Mammary epithelial cell (primary cell): ENCODE results near the gene ABHD6.

Source experiments
- EZH2 ChIP-seq: IDR thresholded peaks from 2 replicates; pipeline ENCODE4 v1.6.1; 2012; ENCODE audit warnings: low read length, inconsistent platforms, borderline replicate concordance
- TF ChIP-seq, protein P1 (sequence below), 2 donors: IDR thresholded peaks in 1 of 2; conservative IDR thresholded peaks in 1 of 2; 2 replicates each; pipeline ENCODE4 v1.5.1; 2011 to 2012; ENCODE audit warnings: inconsistent platforms in 2 of 2, low read length in 2 of 2, mild to moderate bottlenecking in 2 of 2, control low read depth in 1 of 2, low read depth in 1 of 2; ENCODE audit not compliant: insufficient read depth in 1 of 2; ENCODE audit errors: extremely low read depth in 1 of 2

DNA sequence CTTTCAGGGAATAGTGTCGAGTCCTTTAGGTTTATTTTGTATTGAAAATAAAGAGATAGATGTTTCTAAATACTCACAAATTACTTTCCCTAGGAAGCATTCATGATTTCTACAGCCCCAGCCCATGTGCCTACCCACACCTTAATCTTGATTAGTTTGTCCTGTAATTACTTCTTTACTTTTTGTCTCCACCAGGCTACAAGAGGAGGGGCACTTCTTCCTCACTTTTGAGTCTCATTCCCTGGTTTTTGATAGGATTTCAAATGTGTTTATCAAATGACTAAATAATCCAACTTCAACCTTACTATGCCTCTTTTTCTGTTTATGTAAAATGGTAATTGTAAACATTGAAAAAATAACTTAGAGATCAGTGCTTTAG lies 96.9 kb downstream of the ABHD6 start:
- TF ChIP-seq, protein P1, sequence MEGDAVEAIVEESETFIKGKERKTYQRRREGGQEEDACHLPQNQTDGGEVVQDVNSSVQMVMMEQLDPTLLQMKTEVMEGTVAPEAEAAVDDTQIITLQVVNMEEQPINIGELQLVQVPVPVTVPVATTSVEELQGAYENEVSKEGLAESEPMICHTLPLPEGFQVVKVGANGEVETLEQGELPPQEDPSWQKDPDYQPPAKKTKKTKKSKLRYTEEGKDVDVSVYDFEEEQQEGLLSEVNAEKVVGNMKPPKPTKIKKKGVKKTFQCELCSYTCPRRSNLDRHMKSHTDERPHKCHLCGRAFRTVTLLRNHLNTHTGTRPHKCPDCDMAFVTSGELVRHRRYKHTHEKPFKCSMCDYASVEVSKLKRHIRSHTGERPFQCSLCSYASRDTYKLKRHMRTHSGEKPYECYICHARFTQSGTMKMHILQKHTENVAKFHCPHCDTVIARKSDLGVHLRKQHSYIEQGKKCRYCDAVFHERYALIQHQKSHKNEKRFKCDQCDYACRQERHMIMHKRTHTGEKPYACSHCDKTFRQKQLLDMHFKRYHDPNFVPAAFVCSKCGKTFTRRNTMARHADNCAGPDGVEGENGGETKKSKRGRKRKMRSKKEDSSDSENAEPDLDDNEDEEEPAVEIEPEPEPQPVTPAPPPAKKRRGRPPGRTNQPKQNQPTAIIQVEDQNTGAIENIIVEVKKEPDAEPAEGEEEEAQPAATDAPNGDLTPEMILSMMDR (conservative IDR thresholded peaks at IDR 0.05 in 1 of 2, IDR thresholded peaks at IDR 0.05 in 1 of 2; ENCODE audit: extremely low read depth in 1 of 2, insufficient read depth in 1 of 2, low read depth in 1 of 2, low read length in 2 of 2) = no peak
- TF ChIP-seq EZH2 = no peak
